DMS 273 (cell line): Measurements from ENCODE around the gene FAM168A.

Source experiments
- DNase-seq: peaks from one replicate; lab custom pipeline; 2025; ENCODE audit not compliant: unreplicated experiment; lab: John Stamatoyannopoulos, UW

The FAM168A gene

GRCh38 chr11:73379189-73379880, 218.6 kb downstream of the FAM168A start:
- no peak for DNase-seq

GRCh38 chr11:73376803-73377629, 220.9 kb downstream of the FAM168A start:
- DNase-seq: peak; percentile 52

GRCh38 chr11:73376160-73376802, 221.6 kb downstream of the FAM168A start, which contains the start of gene RELT:
RELT (plus strand) TSS chr11:73376399; CDS start chr11:73389137, 12,738 bp downstream.
- DNase-seq: peak; percentile 94

GRCh38 chr11:73375830-73376159, 222.1 kb downstream of the FAM168A start:
- no peak for DNase-seq

GRCh38 chr11:73374151-73374550, 223.8 kb downstream of the FAM168A start:
- no peak for DNase-seq

- DNase-seq: peak; percentile 56
These were observed 225.4 kb downstream of the FAM168A start for GRCh38 chr11:73372375-73372993.

- DNase-seq: no peak
These were observed 230.4 kb downstream of the FAM168A start for GRCh38 chr11:73367482-73368024.

GRCh38 chr11:73366953-73367352, 231.0 kb downstream of the FAM168A start:
- DNase-seq: no peak

- no peak for DNase-seq
These were observed 231.7 kb downstream of the FAM168A start for GRCh38 chr11:73366265-73366610.

- DNase-seq: no peak
These were observed 232.3 kb downstream of the FAM168A start for GRCh38 chr11:73365352-73366264.

- DNase-seq: no peak
These were observed 234.8 kb downstream of the FAM168A start for GRCh38 chr11:73363147-73363546.

- no peak for DNase-seq
These were observed 235.7 kb downstream of the FAM168A start for GRCh38 chr11:73361953-73362776.

- DNase-seq: no peak
These were observed 237.1 kb downstream of the FAM168A start for GRCh38 chr11:73360743-73361369.

GRCh38 chr11:73359930-73360742, 237.8 kb downstream of the FAM168A start:
- DNase-seq: peak; percentile 72

- no peak for DNase-seq
These were observed 238.6 kb downstream of the FAM168A start for GRCh38 chr11:73359341-73359740.

GRCh38 chr11:73358071-73358470, 239.8 kb downstream of the FAM168A start:
- DNase-seq: no peak

GRCh38 chr11:73356979-73357860, 240.7 kb downstream of the FAM168A start:
- no peak for DNase-seq
